Endothelial cell of umbilical vein (primary cell): ENCODE results near the gene MDN1.

Experiments
- CTCF ChIP-seq, 2 donors: IDR thresholded peaks; 1 replicate in 1 of 2; 2 replicates in 1 of 2; pipeline ENCODE4 v1.5.1; 2011; ENCODE audit warnings: low read length in 2 of 2, mild to moderate bottlenecking in 2 of 2, moderate library complexity in 2 of 2, control low read depth in 1 of 2, inconsistent platforms in 1 of 2, low read depth in 1 of 2; ENCODE audit not compliant: insufficient read depth in 1 of 2; ENCODE audit errors: extremely low read depth in 1 of 2
- MAX ChIP-seq: IDR thresholded peaks from 2 replicates; pipeline ENCODE4 v1.6.1; 2011; ENCODE audit not compliant: insufficient read depth, insufficient read length
- MYC ChIP-seq: IDR thresholded peaks from one replicate; pipeline ENCODE4 v1.6.1; 2011; ENCODE audit warnings: mild to moderate bottlenecking, low read depth, low read length
- POLR2A ChIP-seq: IDR thresholded peaks from 2 replicates; pipeline ENCODE4 v1.6.1; 2012; ENCODE audit warnings: low read depth, mild to moderate bottlenecking, control low read depth, low read length

- TF ChIP-seq MYC (no peak), POLR2A (no peak), CTCF (IDR thresholded peaks at IDR 0.05; ENCODE audit: extremely low read depth in 1 of 2, insufficient read depth in 1 of 2, low read depth in 1 of 2, low read length in 2 of 2) (no peak), MAX (no peak)
These were observed 74.5 kb downstream of the MDN1 start for GRCh38 chr6:89745096-89745495.
